ENCODE measurements around the gene TMEM150A. TPM values are rescaled to one million over a fixed set of nuclear protein-coding genes. Genes with fewer than 3 reads are reported as not detected.

The TMEM150A gene
- total RNA-seq, 4 donors from 2014 or later, result 8.9 to 25.2 (median 21.9) TPM

GRCh38 chr2:85600951-85601770 is 1.3 kb downstream of the TMEM150A start:
- peaks cover 6 to 12% of the 10 kb centered on the region in 2 donors for H3K36me3 ChIP-seq
- H3K4me3 ChIP-seq (replicated peaks in 1 of 3), result peak overlapping the region in 2 of 3 donors; percentile 51 to 60
- peaks cover 35 to 52% of the 10 kb centered on the region in 2 donors for H3K4me1 ChIP-seq
- intact Hi-C loops (cut with DNase I), result no loop called here
- DNase-seq, result no peak
- WGBS, 2 donors, result 79% methylated on average over 3 to 5 of the region's 6 CpGs
- no peaks in the 10 kb centered on the region for H3K9me3 ChIP-seq
- H3K27me3 ChIP-seq, result no peaks in the 10 kb centered on the region
- H3K27ac ChIP-seq, result peak overlapping the region; percentile 42 to 76 (median 63)
- no peak for TF ChIP-seq POLR2A (IDR thresholded peaks at IDR 0.05)

DNA sequence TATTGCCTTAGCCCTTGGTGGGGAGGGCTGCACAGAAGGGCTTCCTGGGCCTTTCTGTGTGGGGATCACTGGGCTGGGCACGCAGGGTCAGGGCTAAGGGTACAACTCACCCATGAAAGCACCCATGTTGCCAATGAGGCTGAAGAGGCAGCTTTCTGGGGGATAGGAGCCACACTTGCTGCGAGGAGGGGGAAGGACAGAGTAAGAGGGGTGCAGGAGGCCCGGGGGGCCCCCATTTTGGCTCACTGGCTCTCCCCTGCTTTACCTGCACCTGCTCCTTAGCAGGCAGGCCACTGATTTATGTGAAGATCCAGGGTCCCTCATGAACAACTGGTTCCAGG is 2.3 kb downstream of the TMEM150A start:
- Histone ChIP-seq H3K27ac (no peak overlapping the region), H3K9me3 (no peaks in the 10 kb centered on the region), H3K27me3 (no peaks in the 10 kb centered on the region), H3K36me3 (peaks cover 6 to 12% of the 10 kb centered on the region in 2 donors), H3K4me3 (replicated peaks in 1 of 3) (no peak overlapping the region), H3K4me1 (peaks cover 30 to 43% of the 10 kb centered on the region in 2 donors)
- TF ChIP-seq CTCF (IDR thresholded peaks at IDR 0.05), result no peak
- no peak for TF ChIP-seq POLR2A (IDR thresholded peaks at IDR 0.05)
- WGBS, 2 donors, result 81 to 89% methylated on average over 2 to 3 of the region's 3 CpGs
- no peak for DNase-seq
- intact Hi-C loops (cut with DNase I), result no loop called here

GRCh38 chr2:85599468-85600234 is 2.8 kb downstream of the TMEM150A start:
- Histone ChIP-seq H3K9me3 (no peaks in the 10 kb centered on the region), H3K27me3 (no peaks in the 10 kb centered on the region), H3K4me1 (peaks cover 33 to 40% of the 10 kb centered on the region in 2 donors), H3K4me3 (replicated peaks in 1 of 3) (no peak overlapping the region), H3K36me3 (peaks cover 6 to 12% of the 10 kb centered on the region in 2 donors), H3K27ac (no peak overlapping the region)
- intact Hi-C loops (cut with DNase I), result no loop called here
- TF ChIP-seq CTCF (IDR thresholded peaks at IDR 0.05) (no peak), POLR2A (IDR thresholded peaks at IDR 0.05) (no peak)
- no peak for DNase-seq
- 81 to 82% methylated on average over 10 to 17 of the region's 17 CpGs for WGBS, 2 donors

- Histone ChIP-seq H3K27ac (no peak overlapping the region), H3K4me1 (peaks cover 30 to 40% of the 10 kb centered on the region in 2 donors), H3K36me3 (peaks cover 6 to 12% of the 10 kb centered on the region in 2 donors), H3K4me3 (replicated peaks in 1 of 3) (no peak overlapping the region), H3K27me3 (no peaks in the 10 kb centered on the region), H3K9me3 (no peaks in the 10 kb centered on the region)
- no peak for TF ChIP-seq POLR2A (IDR thresholded peaks at IDR 0.05)
- no peak for TF ChIP-seq CTCF (IDR thresholded peaks at IDR 0.05)
- intact Hi-C loops (cut with DNase I), result no loop called here
- no peak for DNase-seq
- WGBS, 2 donors, result 79 to 81% methylated on average over 14 of the region's 14 CpGs
Measured at GRCh38 chr2:85598594-85599340, 3.7 kb downstream of the TMEM150A start.

- no peak overlapping the region for H3K4me3 ChIP-seq (replicated peaks in 1 of 3)
- H3K27ac ChIP-seq, result no peak overlapping the region
- peaks cover 26 to 37% of the 10 kb centered on the region in 2 donors for H3K4me1 ChIP-seq
- H3K27me3 ChIP-seq, result no peaks in the 10 kb centered on the region
- peaks cover 6 to 12% of the 10 kb centered on the region in 2 donors for H3K36me3 ChIP-seq
- no peaks in the 10 kb centered on the region for H3K9me3 ChIP-seq
- intact Hi-C loops (cut with DNase I), result no loop called here
- DNase-seq, result no peak
- 83 to 91% methylated on average over 5 of the region's 5 CpGs for WGBS, 2 donors
- TF ChIP-seq CTCF (IDR thresholded peaks at IDR 0.05), result no peak
- no peak for TF ChIP-seq POLR2A (IDR thresholded peaks at IDR 0.05)
Measured at GRCh38 chr2:85597241-85597640, 5.3 kb downstream of the TMEM150A start.
